GM18511 (cell line): ENCODE measurements around the gene BLCAP.
"Not testable (repeated sequence)": the region's sequence is repeated elsewhere in the genome, so short reads cannot be mapped to it uniquely, and the experiment has no call there.

Experiments used
- ATAC-seq: cut with Tn5 transposase; IDR thresholded peaks from one replicate; pipeline ENCODE4 v1.9.1; 2021; ENCODE audit warnings: mild to moderate bottlenecking, moderate library complexity; ENCODE audit not compliant: unreplicated experiment

Gene BLCAP

DNA sequence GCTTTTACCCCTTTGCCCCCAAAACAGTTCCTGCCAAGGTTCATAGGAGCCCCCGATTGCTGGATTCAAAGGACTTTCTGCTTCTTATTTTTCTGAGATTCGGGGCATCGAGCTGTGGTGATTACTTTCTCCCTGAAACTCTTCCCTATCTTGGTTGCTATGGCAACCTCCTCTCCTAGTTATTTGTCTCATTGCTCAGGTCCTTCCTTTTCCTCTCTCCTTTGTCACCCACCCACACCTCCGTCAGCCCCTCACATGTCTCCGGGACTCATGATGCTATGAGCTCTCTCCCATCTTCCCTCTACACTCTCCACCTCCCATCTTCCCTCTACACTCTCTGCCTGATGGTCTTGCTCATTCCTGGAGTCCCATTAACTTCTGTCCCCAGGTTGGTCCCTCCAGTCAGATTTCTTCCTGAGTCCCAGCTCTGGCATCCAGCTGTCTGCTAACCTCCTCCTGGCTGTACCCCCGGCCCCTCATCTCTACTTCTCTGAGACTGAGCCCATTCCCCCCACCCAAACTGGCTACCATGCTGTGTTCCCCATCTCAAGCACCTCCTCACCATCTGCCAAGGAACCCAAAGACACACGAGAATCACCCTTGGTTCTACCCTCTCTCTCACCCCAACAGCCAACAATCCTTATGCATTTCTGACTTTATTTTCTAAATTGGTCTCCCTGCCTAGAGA is 36.9 kb downstream of the BLCAP start:
- ATAC-seq: no peak

DNA sequence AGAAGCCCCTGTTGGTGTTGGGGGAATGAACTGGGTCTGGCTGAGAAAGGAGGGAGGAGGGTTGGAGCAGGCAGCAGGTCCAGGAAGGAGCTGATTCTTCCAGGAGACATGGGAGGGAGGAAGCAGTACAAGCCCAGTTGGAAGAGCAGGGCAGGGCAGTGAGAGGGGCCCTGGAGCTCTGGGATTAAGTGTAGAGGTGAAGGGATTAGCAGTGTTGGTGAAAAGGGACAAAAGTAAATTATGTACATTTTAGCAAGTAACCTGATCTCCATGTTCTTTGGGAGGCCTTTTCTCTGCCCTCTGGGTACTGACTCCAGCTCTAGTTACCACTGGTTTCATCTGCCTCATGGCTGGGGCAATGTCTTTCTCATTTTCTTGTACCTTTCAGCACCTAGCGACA is 41.5 kb downstream of the BLCAP start:
- not testable (repeated sequence) for ATAC-seq

DNA sequence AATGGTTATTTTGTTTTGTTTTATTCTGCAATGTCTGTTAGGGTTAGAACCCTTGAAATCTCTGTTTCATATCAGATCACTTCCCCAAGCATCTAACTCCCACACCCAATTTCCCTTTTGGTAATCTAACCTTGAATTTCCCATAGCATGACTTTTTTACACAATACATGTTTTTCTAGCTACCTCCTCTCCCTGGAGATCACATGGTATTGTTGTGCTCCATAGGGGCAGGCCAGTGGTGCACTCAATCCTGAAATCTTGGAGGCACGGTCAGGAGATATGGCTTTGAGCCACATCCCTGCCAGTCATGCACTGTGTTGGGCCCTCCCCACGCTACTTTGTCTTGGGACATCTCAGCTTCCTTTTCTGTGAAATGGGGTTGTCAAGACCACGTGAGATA is 43.3 kb downstream of the BLCAP start:
- ATAC-seq: no peak

DNA sequence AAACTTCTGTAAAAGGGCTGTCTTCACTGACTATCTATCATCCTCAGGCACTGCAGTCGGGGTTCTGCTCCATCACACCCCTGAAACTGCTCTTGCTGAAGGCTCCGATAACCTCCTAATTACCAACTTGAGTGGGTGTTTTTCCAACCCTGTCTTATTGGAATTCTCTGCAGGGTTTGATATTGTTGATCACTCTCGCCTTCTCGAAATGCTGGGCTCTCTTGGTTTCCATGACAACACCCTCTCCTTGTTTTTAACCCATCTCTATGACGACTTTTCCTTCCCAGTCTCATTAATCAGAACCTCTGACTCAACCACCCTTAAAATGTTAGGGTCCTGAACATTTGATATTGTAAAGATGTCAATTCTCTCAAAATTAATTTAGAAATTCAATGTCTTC is 46.1 kb downstream of the BLCAP start:
- ATAC-seq: no peak

DNA sequence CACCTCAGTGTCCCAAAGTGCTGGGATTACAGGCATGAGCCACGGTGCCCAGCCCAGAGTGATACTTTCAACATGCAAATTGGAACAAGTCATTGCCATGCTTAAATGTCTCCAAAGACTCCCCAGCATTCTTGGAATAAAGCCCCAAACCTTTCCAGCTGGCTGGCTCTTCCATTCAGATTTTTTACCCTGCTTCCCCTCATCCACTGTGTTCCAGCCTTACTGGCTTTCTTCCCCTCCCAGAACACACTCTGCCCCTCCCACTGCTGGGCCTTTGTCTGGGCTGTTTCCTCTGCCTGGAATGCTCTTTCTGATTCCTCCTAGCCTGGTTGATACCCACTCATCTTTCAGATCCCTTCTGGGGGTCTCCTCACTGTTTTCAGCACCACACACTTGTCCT is 46.8 kb downstream of the BLCAP start:
- ATAC-seq: no peak

DNA sequence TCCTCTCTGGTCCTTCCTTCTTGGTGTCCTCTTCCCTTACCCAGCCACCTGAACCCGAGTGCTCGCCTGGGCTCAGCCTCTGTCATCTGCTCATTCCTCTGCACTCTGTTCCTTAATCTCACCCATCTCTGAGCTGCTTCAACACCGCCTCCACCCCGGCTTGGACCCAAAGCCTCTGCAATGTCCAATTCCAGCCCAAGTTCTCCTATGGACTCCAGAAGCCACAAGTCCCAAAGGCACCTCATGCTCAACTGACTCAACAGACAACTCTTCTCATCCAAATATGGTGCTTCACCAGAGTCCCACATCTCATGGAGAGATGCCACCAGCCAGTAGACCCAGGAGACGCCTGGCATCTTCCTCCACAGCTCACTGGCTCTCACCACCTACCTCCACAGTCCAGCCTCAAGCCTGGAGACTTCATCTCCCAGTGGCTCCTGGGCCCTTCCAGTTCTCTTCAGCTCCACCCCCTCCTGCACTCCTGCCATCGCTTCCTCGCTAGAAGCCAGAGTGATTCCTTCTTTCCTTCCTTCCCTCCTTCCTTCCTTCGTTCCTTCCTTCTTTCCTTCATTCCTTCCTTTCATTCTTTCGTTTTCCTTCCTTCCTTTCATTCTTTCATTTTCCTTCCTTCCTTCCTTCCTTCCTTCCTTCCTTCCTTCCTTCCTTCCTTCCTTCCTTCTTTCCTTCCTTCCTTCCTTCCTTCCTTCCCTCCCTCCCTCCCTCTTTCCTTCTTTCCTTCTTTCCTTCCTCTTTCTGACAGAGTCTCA is 47.6 kb downstream of the BLCAP start:
- ATAC-seq: no peak

DNA sequence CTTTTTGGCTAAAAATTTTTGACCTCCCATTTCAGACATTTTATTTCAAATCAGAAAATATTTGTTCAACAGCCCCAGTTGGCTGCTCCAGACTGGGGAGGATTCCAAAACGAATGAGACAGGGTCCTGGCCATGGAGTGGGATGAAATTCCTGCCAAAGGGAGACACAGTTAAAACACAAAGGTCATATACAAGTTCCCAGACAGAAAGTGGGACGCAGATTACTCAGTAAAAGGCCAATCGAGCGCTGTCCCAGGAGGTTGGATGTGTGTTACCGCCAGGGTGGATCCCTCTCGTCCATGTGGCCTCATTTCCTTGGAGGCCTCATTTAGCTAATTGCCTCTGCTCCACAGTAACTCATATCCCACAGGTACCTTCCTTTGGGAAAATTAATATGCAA is 48.4 kb downstream of the BLCAP start:
- ATAC-seq: no peak

DNA sequence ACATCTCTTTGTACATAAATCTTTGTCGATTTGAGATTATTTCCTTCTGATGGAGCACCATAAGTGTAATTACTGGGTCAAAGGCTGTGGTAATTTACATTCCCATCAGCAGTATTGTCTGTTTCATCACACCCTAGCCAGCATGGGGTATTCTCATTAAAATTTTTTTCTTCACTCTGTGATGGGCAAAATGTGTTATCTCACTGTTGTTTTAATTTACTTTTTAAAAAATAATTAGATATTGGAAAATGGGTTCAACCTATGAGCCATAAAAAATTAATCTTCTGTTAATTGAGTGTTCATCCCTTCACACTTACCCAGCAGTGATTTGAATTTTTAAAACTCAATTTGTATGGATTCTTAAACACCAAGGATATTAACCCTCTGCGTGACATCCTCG is 50.6 kb downstream of the BLCAP start:
- ATAC-seq: no peak

DNA sequence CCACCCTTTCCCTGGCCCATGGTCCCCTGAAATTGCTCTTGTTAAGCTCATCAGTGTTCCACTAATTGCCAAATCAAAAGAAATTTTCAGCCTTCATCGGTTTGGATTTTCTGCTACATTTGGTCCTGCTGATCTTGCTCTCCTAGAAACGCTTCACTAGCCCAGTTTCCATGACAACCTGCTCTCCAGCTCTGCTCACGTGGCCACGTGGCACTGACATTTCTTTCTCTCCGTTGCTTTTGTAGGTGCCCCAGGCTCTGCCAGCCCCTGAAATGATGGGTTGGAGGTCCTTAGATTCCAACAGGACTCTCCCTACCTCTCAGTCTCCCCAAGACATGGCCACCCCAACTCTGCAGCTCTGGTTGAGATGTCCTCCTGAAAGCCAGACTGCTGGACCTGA is 52.4 kb downstream of the BLCAP start:
- ATAC-seq: no peak

DNA sequence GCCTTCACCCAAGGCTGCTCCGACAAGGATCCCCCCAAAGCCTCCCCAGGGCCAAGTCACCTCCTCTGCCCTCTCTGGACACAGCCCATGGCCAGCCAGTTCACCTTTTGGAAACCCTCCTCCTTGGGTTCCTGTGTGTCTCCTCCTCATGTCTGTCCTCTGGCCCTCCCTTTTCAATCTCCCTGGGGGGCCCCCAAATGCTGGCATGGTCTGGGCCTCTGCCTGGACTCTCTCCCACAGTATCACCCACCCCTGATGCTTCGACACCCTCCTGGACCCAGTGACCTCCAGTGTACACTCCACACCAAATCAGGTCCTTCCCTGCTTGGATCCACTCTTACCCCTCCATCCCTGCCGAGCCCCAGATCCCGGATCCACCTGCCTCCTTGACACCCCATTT is 53.3 kb downstream of the BLCAP start:
- ATAC-seq: no peak

DNA sequence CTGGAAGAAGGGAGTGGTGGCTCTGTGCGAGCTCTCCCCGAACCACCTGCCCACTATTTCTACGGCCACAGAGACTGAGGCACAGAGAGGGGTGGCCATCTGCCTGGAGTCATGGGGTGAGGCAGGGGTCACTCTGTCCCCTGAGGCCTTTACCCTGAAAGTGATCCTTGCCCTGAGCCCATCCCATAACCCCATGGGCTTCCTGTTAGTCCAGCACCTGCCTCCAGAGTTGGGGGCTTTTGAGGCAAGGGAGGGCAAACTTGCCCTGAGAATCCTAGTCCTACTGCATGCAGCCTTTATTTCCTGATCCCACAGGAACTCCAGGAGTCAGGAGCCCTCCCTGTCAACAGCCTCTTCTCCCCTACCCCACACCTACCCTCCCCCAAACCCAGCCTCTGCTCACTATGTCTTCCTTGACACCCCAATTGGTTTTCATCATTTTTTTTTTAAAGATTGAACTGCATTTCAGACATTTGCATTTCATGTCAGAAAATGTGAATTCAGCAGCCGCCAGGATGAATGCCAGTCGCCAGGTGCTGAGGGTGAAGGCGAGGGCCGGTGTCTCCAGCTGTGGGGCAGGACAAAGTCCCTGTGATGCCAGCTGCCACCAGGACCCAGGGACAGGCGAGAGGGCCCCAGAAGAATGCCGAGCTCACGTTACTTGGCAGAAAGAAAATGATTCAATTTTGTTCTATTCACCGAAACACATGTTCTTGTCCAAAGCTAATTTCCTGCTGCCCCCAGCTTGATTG is 54.3 kb downstream of the BLCAP start:
- ATAC-seq: no peak

DNA sequence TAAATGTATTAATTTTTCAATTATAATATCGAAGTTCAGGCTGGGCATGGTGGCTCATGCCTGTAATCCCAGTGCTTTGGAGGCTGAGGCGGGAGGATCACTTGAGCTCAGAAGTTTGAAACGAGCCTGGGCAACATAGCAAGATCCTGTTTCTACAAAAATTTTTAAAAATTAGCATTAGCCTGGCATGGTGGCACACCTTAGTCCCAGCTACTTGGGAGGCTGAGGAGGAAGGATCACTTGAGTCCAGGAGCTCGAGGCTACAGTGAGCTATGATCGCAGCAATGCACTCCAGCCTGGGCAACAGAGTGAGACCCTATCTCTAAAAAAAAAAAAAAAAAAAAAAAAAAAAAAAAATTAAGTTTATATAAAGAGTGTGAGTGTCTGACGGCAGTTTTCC is 55.2 kb downstream of the BLCAP start:
- not testable (repeated sequence) for ATAC-seq

DNA sequence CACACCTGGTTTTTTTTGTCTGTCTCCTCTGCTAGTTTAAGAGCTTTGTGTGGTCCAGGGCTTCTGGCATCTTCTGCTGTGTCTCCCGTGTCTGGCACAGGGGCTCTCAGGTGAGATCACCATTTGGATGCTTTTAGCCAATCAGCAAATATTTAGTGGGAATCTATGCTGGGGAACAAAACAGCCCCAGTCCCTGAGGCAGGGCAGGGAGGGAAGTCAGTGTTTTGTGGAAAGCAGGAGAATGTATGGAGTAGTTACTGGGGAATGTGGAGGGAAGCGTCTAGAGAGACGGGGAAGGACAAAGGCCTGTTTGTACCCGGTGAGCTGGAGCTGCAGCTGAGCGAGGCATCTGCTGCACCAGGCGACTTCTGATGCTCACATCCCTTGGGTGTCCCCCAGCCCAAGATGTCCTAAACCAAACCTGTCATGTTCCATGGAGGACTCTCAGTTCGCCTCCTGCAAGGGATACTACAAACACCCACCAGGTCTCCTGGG is 55.9 kb downstream of the BLCAP start:
- ATAC-seq: no peak

DNA sequence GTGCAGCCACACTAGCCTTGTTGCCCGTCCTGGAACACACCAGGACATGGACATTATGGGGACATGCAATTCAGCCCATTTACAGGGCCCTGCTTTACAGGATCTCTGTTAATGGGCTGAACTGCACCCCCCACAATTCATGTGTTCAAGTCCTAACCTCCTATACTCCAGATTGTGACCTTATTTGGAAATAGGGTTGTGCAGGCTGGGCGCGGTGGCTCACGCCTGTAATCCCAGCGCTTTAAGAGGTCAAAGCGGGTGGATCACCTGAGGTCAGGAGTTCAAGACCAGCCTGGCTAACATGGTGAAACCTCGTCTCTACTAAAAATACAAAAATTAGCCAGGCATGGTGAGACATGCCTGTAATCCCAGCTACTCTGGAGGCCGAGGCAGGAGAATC is 57.5 kb downstream of the BLCAP start:
- not testable (repeated sequence) for ATAC-seq

DNA sequence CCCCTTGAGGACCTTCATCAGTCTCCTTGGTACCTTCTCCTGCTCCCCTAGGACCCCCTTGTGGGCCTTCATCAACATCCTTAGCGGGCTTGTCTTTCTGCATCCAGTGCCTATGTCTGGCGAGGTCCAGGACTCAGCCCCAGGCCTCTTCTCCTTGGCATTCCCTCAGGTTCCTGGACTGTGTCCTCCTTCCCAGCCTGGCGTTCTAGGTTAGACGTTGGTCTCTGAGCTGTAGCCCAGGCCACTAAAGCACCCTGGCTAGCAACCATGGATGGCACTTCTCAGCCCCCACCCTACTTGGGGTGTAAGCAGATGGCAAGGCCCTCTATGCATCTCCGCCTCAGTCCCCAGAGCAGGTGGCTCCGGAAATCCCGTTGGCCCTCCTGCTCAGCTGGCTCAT is 58.1 kb downstream of the BLCAP start:
- no peak for ATAC-seq

DNA sequence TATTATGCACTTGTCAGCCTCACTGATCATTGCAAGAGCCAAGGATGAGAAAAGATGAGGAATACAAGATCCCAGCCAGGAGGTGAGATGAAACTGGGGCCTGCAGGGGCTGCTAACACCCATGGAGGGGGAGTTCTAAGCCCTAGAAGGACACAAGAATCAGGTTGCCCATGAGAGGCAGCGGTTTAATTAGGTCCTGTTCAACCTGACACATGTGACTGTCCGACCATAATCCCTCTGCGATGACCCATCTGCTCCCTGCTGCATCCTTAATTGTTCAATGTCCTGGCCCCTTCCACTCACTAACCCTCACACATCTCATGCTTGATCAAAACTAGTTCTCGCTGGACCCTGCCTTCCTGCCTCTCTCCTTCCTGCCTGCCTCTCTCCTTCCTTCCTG is 58.8 kb downstream of the BLCAP start:
- ATAC-seq: no peak
